ENCODE results near the gene DDX56. TPM values are rescaled to one million over a fixed set of nuclear protein-coding genes. Genes with fewer than 3 reads are reported as not detected.

The DDX56 gene
- total and polyA plus RNA-seq, 2 of the 4 experiments (the other 2 are of a cell fraction), result 59.4 to 67.7 TPM

- H3K9ac ChIP-seq (ENCODE audit: low read depth, low read length), result no peak overlapping the region
- no peak overlapping the region for H4K5ac ChIP-seq (ENCODE audit: low read depth, low read length)
- H3K4me2 ChIP-seq (ENCODE audit: low read depth, low read length), result no peak overlapping the region
- H3K18ac ChIP-seq (ENCODE audit: low read depth, low read length), result no peak overlapping the region
- peaks cover 10% of the 10 kb centered on the region for H3K4me1 ChIP-seq (ENCODE audit: control insufficient read depth, insufficient read depth, low read length)
- 86% methylated on average over 1 of the region's 5 CpGs; no CpG with 5 or more reads in 1 of the 2 experiments for WGBS, 2 experiments (ENCODE audit: extremely low coverage in 2 of 2, insufficient read length in 1 of 2)
- no peak overlapping the region for H3K23ac ChIP-seq (ENCODE audit: low read depth, low read length)
- no peak for TF ChIP-seq CEBPB (IDR thresholded peaks at IDR 0.05; ENCODE audit: low read depth, low read length)
- no peak for TF ChIP-seq NFE2L2 (IDR thresholded peaks at IDR 0.05; ENCODE audit: low read depth, low read length)
- no peak for TF ChIP-seq BHLHE40 (IDR thresholded peaks at IDR 0.05; ENCODE audit: low read depth, low read length)
- TF ChIP-seq MAZ (IDR thresholded peaks at IDR 0.05; ENCODE audit: borderline replicate concordance, low read depth, low read length), result no peak
- no peak for TF ChIP-seq SMC3 (IDR thresholded peaks at IDR 0.05; ENCODE audit: low read depth, low read length)
- no peak for TF ChIP-seq FOS (IDR thresholded peaks at IDR 0.05; ENCODE audit: low read depth, low read length)
- no peak for TF ChIP-seq MXI1 (IDR thresholded peaks at IDR 0.05; ENCODE audit: borderline replicate concordance, low read depth, low read length)
- no peak for TF ChIP-seq RAD21 (IDR thresholded peaks at IDR 0.05; ENCODE audit: low read length)
- TF ChIP-seq CTCF (conservative IDR thresholded peaks at IDR 0.05; ENCODE audit: low read depth, low read length), result no peak
- TF ChIP-seq ELK1 (IDR thresholded peaks at IDR 0.05; ENCODE audit: borderline replicate concordance, low read depth, low read length), result no peak
- TF ChIP-seq RCOR1 (IDR thresholded peaks at IDR 0.05; ENCODE audit: insufficient replicate concordance, low read length), result no peak
- no peak for TF ChIP-seq POLR2A (IDR thresholded peaks at IDR 0.05; ENCODE audit: low read depth, low read length)
- no peak for TF ChIP-seq CHD1 (IDR thresholded peaks at IDR 0.05; ENCODE audit: low read depth, low read length)
- TF ChIP-seq USF2 (IDR thresholded peaks at IDR 0.05; ENCODE audit: low read depth, low read length), result no peak
- TF ChIP-seq RFX5 (IDR thresholded peaks at IDR 0.05; ENCODE audit: low read depth, low read length), result no peak
- BruUV-seq (replicated peaks), result no TSS peak
- ChIA-PET POLR2A (ENCODE audit: unreplicated experiment) (no interaction called here), CTCF (interaction anchor here (0.6 kb wide), 1 partner anchor 14 kb away, joined by 3 read pairs; no protein-coding TSS in a partner anchor)
- H3K79me1 ChIP-seq (ENCODE audit: low read depth in 1 of 2, low read length in 2 of 2), result peaks cover 43 to 80% of the 10 kb centered on the region in 2 experiments
- H2AK9ac ChIP-seq (replicated peaks; ENCODE audit: low read depth, low read length, poor library complexity), result no peak overlapping the region
- H2AFZ ChIP-seq (replicated peaks; ENCODE audit: low read length, poor library complexity), result no peak overlapping the region
- H2AK5ac ChIP-seq (ENCODE audit: low read depth, low read length), result no peak overlapping the region
- H2BK15ac ChIP-seq (ENCODE audit: low read depth, low read length), result no peak overlapping the region
- peaks cover 11% of the 10 kb centered on the region for H4K20me1 ChIP-seq (ENCODE audit: insufficient read depth, low read length)
- H2BK120ac ChIP-seq (ENCODE audit: low read depth, low read length), result no peak overlapping the region
- H3K9me1 ChIP-seq (ENCODE audit: insufficient read depth, low read length), result peaks cover 12% of the 10 kb centered on the region
- H3K4me3 ChIP-seq (ENCODE audit: insufficient read depth, low read depth, low read length), result no peak overlapping the region
- no peak overlapping the region for H4K91ac ChIP-seq (ENCODE audit: insufficient read depth, low read depth, low read length)
- dilution Hi-C loops (cut with HindIII; ENCODE audit: low sequenced_read_pairs, unreplicated experiment) (no loop called here), intact Hi-C loops (cut with micrococcal nuclease) (no loop called here), in situ Hi-C loops (cut with MboI; ENCODE audit: low sequenced_read_pairs) (no loop called here)
- no peaks in the 10 kb centered on the region for H3K9me3 ChIP-seq (ENCODE audit: control insufficient read depth, insufficient read depth, low read length)
- H2BK5ac ChIP-seq (ENCODE audit: low read depth, low read length, poor library complexity, severe bottlenecking), result no peak overlapping the region
- peaks cover 14% of the 10 kb centered on the region for H3K36me3 ChIP-seq (ENCODE audit: control insufficient read depth, insufficient read depth, low read length)
- DNase-seq, result no peak
- H3K27me3 ChIP-seq (ENCODE audit: control insufficient read depth, insufficient read depth, low read length), result no peaks in the 10 kb centered on the region
- no peak overlapping the region for H3K4ac ChIP-seq (ENCODE audit: low read depth, low read length)
- H3K27ac ChIP-seq (ENCODE audit: insufficient read depth, low read length), result no peak overlapping the region
- H3K56ac ChIP-seq (ENCODE audit: extremely low read depth, insufficient read depth, low read length), result no peak overlapping the region
- H3K14ac ChIP-seq (replicated peaks; ENCODE audit: low read depth, low read length), result no peak overlapping the region
- no peak for ATAC-seq (ENCODE audit: low read depth)
- H2BK20ac ChIP-seq (ENCODE audit: low read depth, low read length), result no peak overlapping the region
- no peak overlapping the region for H4K8ac ChIP-seq (ENCODE audit: low read depth in 2 of 2, low read length in 2 of 2)
Measured at GRCh38 chr7:44621750-44622103, 48.0 kb upstream of the DDX56 start.
